IMR-90 (cell line): ENCODE results near the gene QSOX2. TPM values are rescaled to one million over a fixed set of nuclear protein-coding genes. Genes with fewer than 3 reads are reported as not detected.

Experiments
- ATAC-seq: fragments of 200-7000 bp; cut with Tn5 transposase; 2 replicates; pipeline ENCODE4 v1.9.1; 2020; ENCODE audit warnings: low read depth, mild to moderate bottlenecking, moderate library complexity
- BruUV-seq: library from RNA; stranded (reverse); fragments of 400-500 nt; replicated peaks from 2 replicates; lab custom pipeline; 2021; lab: Mats Ljungman, UMichigan
- CTCF ChIA-PET: fragments of 300-600 bp; formaldehyde crosslinking; extraction: SDS; loops from one replicate; lab custom pipeline; 2021; ENCODE audit warnings: antibody characterized with exemption; lab: Yijun Ruan, JAX
- POLR2A ChIA-PET: fragments of 300-600 bp; sonication (Branson Sonifier 250); formaldehyde crosslinking; loops from one replicate; lab custom pipeline; 2022; ENCODE audit warnings: antibody characterized with exemption; ENCODE audit not compliant: unreplicated experiment; lab: Charles Lee
- DNase-seq: peaks from one replicate; pipeline ENCODE4 v3.0.0; 2013
- H2AFZ ChIP-seq: replicated peaks from 2 replicates; pipeline ENCODE3; 2013; ENCODE audit warnings: low read length, mild to moderate bottlenecking; ENCODE audit not compliant: poor library complexity
- H2AK5ac ChIP-seq: 2 replicates; pipeline ENCODE4 v1.6.1; 2013; ENCODE audit warnings: low read depth, low read length, inconsistent platforms
- H2AK9ac ChIP-seq: replicated peaks from 2 replicates; pipeline ENCODE3; 2013; ENCODE audit warnings: mild to moderate bottlenecking, low read depth, low read length, moderate library complexity; ENCODE audit not compliant: poor library complexity
- H2BK120ac ChIP-seq: 2 replicates; pipeline ENCODE4 v1.6.1; 2013; ENCODE audit warnings: low read depth, low read length, inconsistent platforms
- H2BK15ac ChIP-seq: 3 replicates; pipeline ENCODE4 v1.6.1; 2013; ENCODE audit warnings: low read depth, low read length, inconsistent platforms
- H2BK20ac ChIP-seq: 2 replicates; pipeline ENCODE4 v1.6.1; 2013; ENCODE audit warnings: low read depth, mild to moderate bottlenecking, inconsistent platforms, low read length, moderate library complexity
- H2BK5ac ChIP-seq: 2 replicates; pipeline ENCODE4 v1.6.1; 2013; ENCODE audit warnings: mild to moderate bottlenecking, low read depth, low read length, inconsistent platforms; ENCODE audit not compliant: poor library complexity, severe bottlenecking
- H3K14ac ChIP-seq: replicated peaks from 2 replicates; pipeline ENCODE4 v1.6.1; 2013; ENCODE audit warnings: low read depth, low read length, inconsistent platforms
- H3K18ac ChIP-seq: 2 replicates; pipeline ENCODE4 v1.6.1; 2013; ENCODE audit warnings: low read depth, low read length, control low read depth
- H3K23ac ChIP-seq: 2 replicates; pipeline ENCODE4 v1.6.1; 2013; ENCODE audit warnings: low read depth, low read length, inconsistent platforms
- H3K27ac ChIP-seq: 2 replicates; pipeline ENCODE4 v1.5.1; 2013; ENCODE audit warnings: mild to moderate bottlenecking, control low read depth, low read length; ENCODE audit not compliant: insufficient read depth
- H3K27me3 ChIP-seq: 2 replicates; pipeline ENCODE4 v1.6.1; 2013; ENCODE audit warnings: low read length; ENCODE audit not compliant: control insufficient read depth, insufficient read depth
- H3K36me3 ChIP-seq: 2 replicates; pipeline ENCODE4 v1.6.1; 2013; ENCODE audit warnings: low read length, mixed read lengths; ENCODE audit not compliant: control insufficient read depth, insufficient read depth
- H3K4ac ChIP-seq: 2 replicates; pipeline ENCODE4 v1.6.1; 2013; ENCODE audit warnings: low read depth, low read length, inconsistent platforms
- H3K4me1 ChIP-seq: 2 replicates; pipeline ENCODE4 v1.6.1; 2013; ENCODE audit warnings: low read length, mixed read lengths; ENCODE audit not compliant: control insufficient read depth, insufficient read depth
- H3K4me2 ChIP-seq: 2 replicates; pipeline ENCODE4 v1.6.1; 2013; ENCODE audit warnings: low read depth, mild to moderate bottlenecking, control low read depth, low read length, moderate library complexity
- H3K4me3 ChIP-seq: 2 replicates; pipeline ENCODE4 v1.5.1; 2013; ENCODE audit warnings: low read depth, mild to moderate bottlenecking, control low read depth, low read length, moderate library complexity; ENCODE audit not compliant: insufficient read depth
- H3K56ac ChIP-seq: 2 replicates; pipeline ENCODE4 v1.6.1; 2013; ENCODE audit warnings: low read length, inconsistent platforms; ENCODE audit not compliant: insufficient read depth; ENCODE audit errors: extremely low read depth
- H3K79me1 ChIP-seq, 2 experiments: 2 replicates each; pipeline ENCODE4 v1.6.1; 2013; ENCODE audit warnings: low read length in 2 of 2, inconsistent platforms in 1 of 2, low read depth in 1 of 2
- H3K9ac ChIP-seq: 2 replicates; pipeline ENCODE4 v1.6.1; 2013; ENCODE audit warnings: low read depth, low read length, control low read depth
- H3K9me1 ChIP-seq: 2 replicates; pipeline ENCODE4 v1.6.1; 2013; ENCODE audit warnings: low read length, inconsistent platforms; ENCODE audit not compliant: insufficient read depth
- H3K9me3 ChIP-seq: 2 replicates; pipeline ENCODE4 v1.6.1; 2013; ENCODE audit warnings: low read length; ENCODE audit not compliant: control insufficient read depth, insufficient read depth
- H4K20me1 ChIP-seq: 2 replicates; pipeline ENCODE4 v1.6.1; 2013; ENCODE audit warnings: low read length, inconsistent platforms; ENCODE audit not compliant: insufficient read depth
- H4K5ac ChIP-seq: 2 replicates; pipeline ENCODE4 v1.6.1; 2013; ENCODE audit warnings: mild to moderate bottlenecking, low read depth, low read length, control low read depth
- H4K8ac ChIP-seq, 2 experiments: 2 replicates each; pipeline ENCODE4 v1.6.1; 2013; ENCODE audit warnings: low read depth in 2 of 2, low read length in 2 of 2, control low read depth in 1 of 2, inconsistent platforms in 1 of 2
- H4K91ac ChIP-seq: 2 replicates; pipeline ENCODE4 v1.6.1; 2013; ENCODE audit warnings: low read depth, low read length, inconsistent platforms; ENCODE audit not compliant: insufficient read depth
- BHLHE40 ChIP-seq: fragments of 150-350 bp; IDR thresholded peaks from 2 replicates; pipeline ENCODE4 v1.6.1; 2016; ENCODE audit warnings: mild to moderate bottlenecking, low read depth, low read length
- CEBPB ChIP-seq: IDR thresholded peaks from 2 replicates; pipeline ENCODE4 v1.6.1; 2012; ENCODE audit warnings: low read depth, low read length, improper control_type of control experiment
- CHD1 ChIP-seq: IDR thresholded peaks from 2 replicates; pipeline ENCODE4 v1.6.1; 2012; ENCODE audit warnings: low read depth, low read length, improper control_type of control experiment
- CTCF ChIP-seq: conservative IDR thresholded peaks from 2 replicates; pipeline ENCODE4 v1.5.1; 2012; ENCODE audit warnings: mild to moderate bottlenecking, low read depth, low read length, improper control_type of control experiment
- MAFK ChIP-seq: IDR thresholded peaks from 2 replicates; pipeline ENCODE4 v1.6.1; 2012; ENCODE audit warnings: low read depth, low read length, improper control_type of control experiment
- MAZ ChIP-seq: IDR thresholded peaks from 2 replicates; pipeline ENCODE4 v1.6.1; 2012; ENCODE audit warnings: low read depth, mild to moderate bottlenecking, low read length, improper control_type of control experiment, moderate library complexity, borderline replicate concordance
- MXI1 ChIP-seq: IDR thresholded peaks from 2 replicates; pipeline ENCODE4 v1.6.1; 2012; ENCODE audit warnings: low read depth, mild to moderate bottlenecking, low read length, moderate library complexity, borderline replicate concordance
- NFE2L2 ChIP-seq: fragments of 150-350 bp; IDR thresholded peaks from 2 replicates; pipeline ENCODE4 v1.6.1; 2016; ENCODE audit warnings: low read depth, mild to moderate bottlenecking, low read length
- POLR2A ChIP-seq: IDR thresholded peaks from 2 replicates; pipeline ENCODE4 v1.6.1; 2012; ENCODE audit warnings: mild to moderate bottlenecking, low read depth, low read length
- RAD21 ChIP-seq: IDR thresholded peaks from 2 replicates; pipeline ENCODE4 v1.6.1; 2012; ENCODE audit warnings: low read length, improper control_type of control experiment
- RCOR1 ChIP-seq: IDR thresholded peaks from 2 replicates; pipeline ENCODE4 v1.6.1; 2012; ENCODE audit warnings: mild to moderate bottlenecking, low read length, improper control_type of control experiment; ENCODE audit not compliant: insufficient replicate concordance
- RFX5 ChIP-seq: IDR thresholded peaks from 2 replicates; pipeline ENCODE4 v1.8.0; 2012; ENCODE audit warnings: low read depth, mild to moderate bottlenecking, low read length, moderate library complexity
- SMC3 ChIP-seq: fragments of 150-350 bp; IDR thresholded peaks from 2 replicates; pipeline ENCODE4 v1.6.1; 2016; ENCODE audit warnings: low read depth, mild to moderate bottlenecking, antibody characterized with exemption, low read length, moderate library complexity
- USF2 ChIP-seq: fragments of 150-350 bp; IDR thresholded peaks from 2 replicates; pipeline ENCODE4 v1.6.1; 2017; ENCODE audit warnings: mild to moderate bottlenecking, antibody characterized with exemption, low read length, low read depth
- WGBS, 2 experiments: methylation state at CpG; one replicate each; pipeline versions ENCODE4 v1.1.5 to v1.1.7; 2013; ENCODE audit warnings: missing lambda C conversion rate in 2 of 2; ENCODE audit not compliant: insufficient read length in 1 of 2; ENCODE audit errors: extremely low coverage in 2 of 2; 5-methylcytosine and 5-hydroxymethylcytosine counted together
- dilution Hi-C: fragments of 300-500 bp; cut with HindIII; formaldehyde crosslinking; loops from one replicate; pipeline ENCODE4 v1.14.3; 2018; ENCODE audit warnings: low sequenced_read_pairs; ENCODE audit not compliant: unreplicated experiment
- in situ Hi-C: fragments of 300-500 bp; cut with MboI; formaldehyde crosslinking; loops from 3 replicates; pipeline ENCODE4 v1.14.3; 2019; ENCODE audit warnings: low sequenced_read_pairs, inconsistent platforms, mixed read lengths
- intact Hi-C: fragments of 100-400 bp; cut with micrococcal nuclease; formaldehyde crosslinking; loops from 2 replicates; pipeline ENCODE4 v1.10.0; 2022
- polyA plus RNA-seq, 3 experiments: library from polyadenylated mRNA; depleted of rRNA; stranded (reverse); fragments of >200 nt; gene quantifications; 2 replicates each; pipeline ENCODE4 v1.2.3, GENCODE V29; 2012; ENCODE audit warnings: low replicate concordance in 1 of 3
- total RNA-seq: library from RNA; depleted of rRNA; stranded (reverse); fragments of >200 nt; gene quantifications from 2 replicates; pipeline ENCODE4 v1.2.3, GENCODE V29; 2012

Gene QSOX2
- total and polyA plus RNA-seq, 2 of the 4 experiments (the other 2 are of a cell fraction): 5.9 to 12.9 TPM

GRCh38 chr9:136264441-136265405 is 19.1 kb upstream of the QSOX2 start:
- in situ Hi-C loops: no loop called here
- no peak overlapping the region for H3K56ac ChIP-seq
- BruUV-seq: no TSS peak
- TF ChIP-seq RCOR1: no peak
- TF ChIP-seq USF2: no peak
- no peak for TF ChIP-seq NFE2L2
- TF ChIP-seq CEBPB: no peak
- TF ChIP-seq MXI1: no peak
- TF ChIP-seq MAZ: no peak
- no peak for TF ChIP-seq MAFK
- TF ChIP-seq CHD1: no peak
- no peak for TF ChIP-seq RAD21
- no peak for TF ChIP-seq POLR2A
- TF ChIP-seq SMC3: no peak
- TF ChIP-seq RFX5: no peak
- no peak for TF ChIP-seq BHLHE40
- no peak for TF ChIP-seq CTCF

More at GRCh38 chr9:136264441-136265405, 19.1 kb upstream of the QSOX2 start:
- H3K27ac ChIP-seq: no peak overlapping the region
- intact Hi-C loops (loop anchor here (5.0 kb wide), 1 partner anchor 662 kb away; no protein-coding TSS in a partner anchor), dilution Hi-C loops (no loop called here)
- H3K4me3 ChIP-seq: no peak overlapping the region
- ATAC-seq (no peak), DNase-seq (no peak)
- no peak overlapping the region for H3K18ac ChIP-seq
- H4K5ac ChIP-seq: no peak overlapping the region
- no peak overlapping the region for H2BK15ac ChIP-seq
- H2AK9ac ChIP-seq: no peak overlapping the region
- H3K23ac ChIP-seq: no peak overlapping the region
- H3K9me3 ChIP-seq: no peaks in the 10 kb centered on the region
- H3K14ac ChIP-seq: no peak overlapping the region
- H3K9ac ChIP-seq: no peak overlapping the region
- H2BK5ac ChIP-seq: no peak overlapping the region
- POLR2A ChIA-PET: no interaction called here
- H3K4ac ChIP-seq: no peak overlapping the region
- H2AK5ac ChIP-seq: no peak overlapping the region
- H3K27me3 ChIP-seq: peaks cover 33% of the 10 kb centered on the region
- H4K20me1 ChIP-seq: no peaks in the 10 kb centered on the region
- no peak overlapping the region for H2BK20ac ChIP-seq
- CTCF ChIA-PET: no interaction called here
- no peak overlapping the region for H2AFZ ChIP-seq
- no peak overlapping the region for H3K4me2 ChIP-seq
- H2BK120ac ChIP-seq: no peak overlapping the region
- WGBS, 2 experiments: 73% methylated on average over 11 of the region's 24 CpGs; no CpG with 5 or more reads in 1 of the 2 experiments
- no peaks in the 10 kb centered on the region for H3K9me1 ChIP-seq
- no peaks in the 10 kb centered on the region for H3K79me1 ChIP-seq
- peaks cover 3% of the 10 kb centered on the region; the same call in 1 of the 2 replicates for H3K4me1 ChIP-seq
- no peak overlapping the region for H4K91ac ChIP-seq
- H4K8ac ChIP-seq: no peak overlapping the region
- no peaks in the 10 kb centered on the region for H3K36me3 ChIP-seq
